ENCODE measurements around the gene ELAPOR1.
A peak's percentile ranks its signal among the peaks of the same experiment; 100 is the strongest.
"Not testable (repeated sequence)": the region's sequence is repeated elsewhere in the genome, so short reads cannot be mapped to it uniquely, and the experiment has no call there.

Gene ELAPOR1

DNA sequence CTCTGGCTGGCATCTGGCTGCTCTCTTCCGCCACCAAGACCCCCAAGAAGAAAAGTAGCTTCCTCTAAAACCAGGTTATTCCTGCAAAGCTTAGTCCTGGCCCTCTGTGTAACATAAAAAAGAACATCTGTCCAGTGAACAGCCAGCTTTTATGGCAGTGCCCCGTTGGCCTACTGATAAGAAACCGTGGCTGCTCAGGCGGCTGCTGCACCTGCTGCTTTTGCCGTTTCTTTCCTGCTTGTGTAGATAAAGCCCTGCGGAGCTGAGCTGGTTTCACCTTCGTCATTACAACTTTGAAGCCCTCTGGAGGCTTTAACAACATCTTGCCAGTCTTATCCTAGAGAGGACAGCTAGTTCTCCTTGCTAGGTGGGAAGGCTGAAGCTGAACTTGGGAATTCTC is 20.5 kb downstream of the ELAPOR1 start:
- Histone ChIP-seq H3K4me1 (no peaks in the 10 kb centered on the region), H3K4me3 (no peak overlapping the region), H3K27me3 (ENCODE audit: low read depth) (no peaks in the 10 kb centered on the region), H3K9me3 (no peaks in the 10 kb centered on the region), H3K36me3 (replicated peaks) (no peaks in the 10 kb centered on the region)
- in situ Hi-C loops (cut with MboI; ENCODE audit: low sequenced_read_pairs): no loop called here
- no peak for DNase-seq (ENCODE audit: low spot score in 2 of 2)

DNA sequence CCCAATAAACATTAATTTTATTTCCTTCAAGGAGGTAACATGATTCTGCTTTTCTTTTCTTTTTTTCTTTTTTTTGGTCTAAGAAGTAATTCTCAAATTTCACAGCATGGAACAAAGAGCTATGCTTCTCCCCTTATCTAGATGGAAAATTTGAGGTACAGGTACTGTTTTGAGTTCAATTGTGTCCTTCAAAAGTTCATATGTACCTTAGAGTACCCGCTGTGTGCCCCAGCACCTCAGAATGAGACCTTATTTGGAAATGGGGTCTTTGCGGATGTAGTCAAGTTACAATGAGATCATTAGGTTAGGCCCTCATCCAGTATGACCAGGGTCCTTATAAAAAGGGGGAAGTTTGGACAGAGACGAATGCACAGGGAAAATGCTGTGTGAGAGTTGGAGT is 22.0 kb downstream of the ELAPOR1 start:
- Histone ChIP-seq H3K36me3 (replicated peaks) (no peaks in the 10 kb centered on the region), H3K9me3 (no peaks in the 10 kb centered on the region), H3K4me1 (no peaks in the 10 kb centered on the region), H3K27me3 (ENCODE audit: low read depth) (no peaks in the 10 kb centered on the region), H3K4me3 (no peak overlapping the region)
- no peak for DNase-seq (ENCODE audit: low spot score in 2 of 2)
- in situ Hi-C loops (cut with MboI; ENCODE audit: low sequenced_read_pairs): no loop called here

DNA sequence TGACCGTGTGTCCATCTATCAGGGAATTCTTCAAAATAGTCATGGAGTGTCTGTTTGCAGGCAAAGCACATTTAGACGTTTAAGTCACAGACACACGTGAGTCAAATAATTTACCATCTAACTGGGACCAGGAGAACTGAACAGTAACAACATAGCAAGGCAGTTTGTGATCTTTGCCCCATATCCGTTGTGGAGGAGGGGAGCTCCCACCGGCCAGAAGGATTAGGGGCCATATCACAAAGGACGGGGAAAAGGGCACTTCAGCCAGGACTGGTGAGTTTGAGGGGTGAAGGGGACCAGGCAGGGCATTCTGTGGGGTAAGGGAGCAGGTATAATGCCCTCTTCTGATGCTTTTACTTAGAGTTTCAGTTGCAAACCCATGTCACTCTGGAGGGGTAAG is 22.9 kb downstream of the ELAPOR1 start:
- Histone ChIP-seq H3K27me3 (ENCODE audit: low read depth) (no peaks in the 10 kb centered on the region), H3K36me3 (replicated peaks) (no peaks in the 10 kb centered on the region), H3K4me3 (no peak overlapping the region), H3K9me3 (no peaks in the 10 kb centered on the region), H3K4me1 (no peaks in the 10 kb centered on the region)
- no peak for DNase-seq (ENCODE audit: low spot score in 2 of 2)
- in situ Hi-C loops (cut with MboI; ENCODE audit: low sequenced_read_pairs): no loop called here

DNA sequence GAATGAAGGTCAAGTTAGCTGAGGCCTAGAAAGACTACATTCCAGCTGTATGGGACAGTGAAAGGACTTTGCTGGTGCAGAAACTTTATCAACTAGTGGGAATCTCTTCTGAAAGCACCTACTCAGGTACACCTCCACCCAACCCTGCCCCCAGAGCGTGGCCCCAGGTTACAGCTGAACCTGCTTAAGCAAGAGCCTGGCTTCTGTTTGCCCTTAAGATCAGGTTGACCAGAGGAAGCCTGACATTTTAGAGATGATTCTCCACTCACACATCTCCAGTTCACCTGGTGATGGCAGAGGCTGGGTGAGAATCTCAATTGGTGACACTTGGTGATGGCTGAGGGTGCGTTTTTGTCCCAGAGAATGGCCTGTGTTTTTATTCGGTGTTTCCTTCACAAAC is 24.0 kb downstream of the ELAPOR1 start:
- Histone ChIP-seq H3K4me3 (no peak overlapping the region), H3K27me3 (ENCODE audit: low read depth) (no peaks in the 10 kb centered on the region), H3K4me1 (no peaks in the 10 kb centered on the region), H3K9me3 (no peaks in the 10 kb centered on the region), H3K36me3 (replicated peaks) (no peaks in the 10 kb centered on the region)
- in situ Hi-C loops (cut with MboI; ENCODE audit: low sequenced_read_pairs): no loop called here
- DNase-seq (ENCODE audit: low spot score in 2 of 2): no peak

DNA sequence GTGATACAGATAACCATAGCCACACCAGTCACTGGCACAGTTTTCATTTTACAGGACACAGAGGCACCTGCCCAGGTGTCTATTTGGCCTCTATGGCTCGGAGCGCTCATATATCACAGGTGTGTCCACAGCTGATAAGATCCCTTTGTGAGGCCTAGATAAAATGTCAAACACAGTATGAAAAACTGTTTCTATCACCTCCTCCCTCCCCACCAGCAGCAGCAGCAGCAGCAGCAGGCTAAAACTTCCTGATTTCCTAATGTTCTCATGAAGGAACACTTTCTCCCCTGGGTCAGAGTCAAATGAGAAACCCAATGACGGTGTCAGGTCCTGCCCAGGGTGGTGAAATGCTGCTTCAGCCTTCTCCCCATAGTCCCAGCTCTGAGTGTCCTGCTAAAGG is 24.4 kb downstream of the ELAPOR1 start:
- in situ Hi-C loops (cut with MboI; ENCODE audit: low sequenced_read_pairs): no loop called here
- Histone ChIP-seq H3K4me1 (no peaks in the 10 kb centered on the region), H3K4me3 (no peak overlapping the region), H3K9me3 (no peaks in the 10 kb centered on the region), H3K36me3 (replicated peaks) (no peaks in the 10 kb centered on the region), H3K27me3 (ENCODE audit: low read depth) (no peaks in the 10 kb centered on the region)
- no peak for DNase-seq (ENCODE audit: low spot score in 2 of 2)

DNA sequence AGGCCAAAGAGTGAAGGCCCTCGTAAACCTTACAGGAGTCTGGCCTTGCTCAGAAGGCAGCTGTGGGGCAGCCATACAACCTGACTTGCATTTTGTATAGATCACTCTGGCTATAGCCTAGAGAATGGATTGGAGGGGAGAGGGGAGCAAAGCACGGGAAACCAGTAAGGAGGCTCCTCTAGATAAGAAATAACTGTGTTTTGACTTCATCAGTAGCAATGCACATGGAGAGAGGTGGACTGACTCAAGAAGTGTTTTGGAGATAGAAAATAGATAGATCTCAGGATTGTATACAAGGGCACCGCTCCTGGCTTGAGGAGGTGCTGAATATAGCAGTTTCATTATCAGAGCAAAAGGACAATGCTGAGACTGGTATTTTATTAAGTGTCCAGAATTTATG is 26.5 kb downstream of the ELAPOR1 start:
- H3K27me3 ChIP-seq (ENCODE audit: low read depth): no peaks in the 10 kb centered on the region
- no peak overlapping the region for H3K4me3 ChIP-seq
- no peaks in the 10 kb centered on the region for H3K4me1 ChIP-seq
- in situ Hi-C loops (cut with MboI; ENCODE audit: low sequenced_read_pairs): no loop called here
- no peak for DNase-seq (ENCODE audit: low spot score in 2 of 2)
- H3K36me3 ChIP-seq (replicated peaks): no peaks in the 10 kb centered on the region
- no peaks in the 10 kb centered on the region for H3K9me3 ChIP-seq

DNA sequence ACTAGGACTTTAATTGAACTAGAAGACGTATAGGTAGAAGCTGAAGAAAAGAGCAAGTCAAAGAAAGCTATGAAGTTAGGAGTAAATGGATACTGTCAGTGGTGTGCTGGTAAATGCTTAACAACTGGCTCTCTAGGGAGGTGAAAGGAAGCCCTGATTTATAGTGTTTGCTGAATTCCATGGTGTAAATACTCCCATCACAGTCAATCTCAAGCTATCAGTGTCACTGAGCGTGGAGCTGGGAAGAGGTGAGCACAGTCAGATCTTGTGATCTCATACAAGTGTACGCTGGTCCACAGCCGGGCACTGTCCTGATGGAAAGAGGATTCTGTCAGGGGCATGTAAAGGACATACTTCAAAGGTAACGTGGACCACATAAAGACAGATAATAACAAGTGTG is 28.3 kb downstream of the ELAPOR1 start:
- H3K4me3 ChIP-seq: no peak overlapping the region
- no peaks in the 10 kb centered on the region for H3K36me3 ChIP-seq (replicated peaks)
- no peaks in the 10 kb centered on the region for H3K27me3 ChIP-seq (ENCODE audit: low read depth)
- H3K9me3 ChIP-seq: no peaks in the 10 kb centered on the region
- no peak for DNase-seq (ENCODE audit: low spot score in 2 of 2)
- in situ Hi-C loops (cut with MboI; ENCODE audit: low sequenced_read_pairs): no loop called here
- H3K4me1 ChIP-seq: no peaks in the 10 kb centered on the region

DNA sequence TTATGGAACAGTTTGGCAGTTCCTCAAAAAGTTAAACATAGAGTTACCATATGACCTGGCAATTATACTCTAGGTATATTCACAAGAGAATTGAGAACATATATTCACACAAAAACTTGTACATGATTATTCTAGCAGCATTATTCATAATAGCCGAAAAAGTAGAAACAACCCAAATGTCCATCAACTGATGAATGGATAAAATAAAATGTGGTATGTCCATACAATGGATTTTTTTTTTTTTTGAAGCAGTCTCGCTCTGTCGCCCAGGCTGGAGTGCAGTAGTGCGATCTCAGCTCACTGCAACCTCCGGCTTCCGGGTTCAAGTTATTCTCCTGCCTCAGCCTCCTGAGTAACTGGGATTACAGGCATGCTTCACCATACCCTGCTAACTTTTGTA is 28.8 kb downstream of the ELAPOR1 start:
- in situ Hi-C loops (cut with MboI; ENCODE audit: low sequenced_read_pairs); H3K4me1 ChIP-seq; H3K27me3 ChIP-seq (ENCODE audit: low read depth): not testable (repeated sequence)

DNA sequence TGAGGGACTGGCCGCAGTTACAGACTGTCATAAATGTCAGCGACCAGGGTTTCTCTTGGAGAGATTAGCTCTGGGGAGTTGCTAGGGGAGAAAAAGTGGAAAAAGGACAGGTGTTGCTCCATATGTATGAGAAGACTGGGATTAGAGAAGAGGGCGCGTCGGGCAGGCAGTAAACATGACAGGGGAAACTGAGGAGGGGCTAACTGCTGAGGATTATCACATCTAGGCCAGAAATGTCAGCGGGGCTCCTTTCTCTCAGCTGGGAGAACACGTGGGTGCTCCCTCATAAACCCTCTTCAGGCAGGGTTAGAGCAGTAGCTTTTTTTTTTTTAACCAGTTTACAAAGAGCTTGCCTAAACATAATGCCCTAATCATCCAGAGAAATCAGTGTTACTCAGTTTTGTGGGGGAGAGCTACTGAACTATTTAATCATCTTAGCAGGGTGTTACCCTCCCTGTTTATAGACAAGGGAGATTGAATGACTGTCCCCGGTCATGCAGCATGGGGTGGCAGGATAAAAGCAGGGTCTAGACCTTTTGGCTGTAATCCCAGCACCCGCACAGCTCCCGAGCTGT is 35.2 kb downstream of the ELAPOR1 start:
- Histone ChIP-seq H3K4me3 (no peak overlapping the region), H3K27me3 (ENCODE audit: low read depth) (no peaks in the 10 kb centered on the region), H3K4me1 (peaks cover 12% of the 10 kb centered on the region), H3K9me3 (no peaks in the 10 kb centered on the region), H3K36me3 (replicated peaks) (no peaks in the 10 kb centered on the region)
- peak; percentile 57 to 60 for DNase-seq (ENCODE audit: low spot score in 2 of 2)
- in situ Hi-C loops (cut with MboI; ENCODE audit: low sequenced_read_pairs): no loop called here

More for the DNA sequence above, 28.8 kb downstream of the ELAPOR1 start:
- H3K36me3 ChIP-seq (replicated peaks); H3K9me3 ChIP-seq; H3K4me3 ChIP-seq; DNase-seq (ENCODE audit: low spot score in 2 of 2): not testable (repeated sequence)

DNA sequence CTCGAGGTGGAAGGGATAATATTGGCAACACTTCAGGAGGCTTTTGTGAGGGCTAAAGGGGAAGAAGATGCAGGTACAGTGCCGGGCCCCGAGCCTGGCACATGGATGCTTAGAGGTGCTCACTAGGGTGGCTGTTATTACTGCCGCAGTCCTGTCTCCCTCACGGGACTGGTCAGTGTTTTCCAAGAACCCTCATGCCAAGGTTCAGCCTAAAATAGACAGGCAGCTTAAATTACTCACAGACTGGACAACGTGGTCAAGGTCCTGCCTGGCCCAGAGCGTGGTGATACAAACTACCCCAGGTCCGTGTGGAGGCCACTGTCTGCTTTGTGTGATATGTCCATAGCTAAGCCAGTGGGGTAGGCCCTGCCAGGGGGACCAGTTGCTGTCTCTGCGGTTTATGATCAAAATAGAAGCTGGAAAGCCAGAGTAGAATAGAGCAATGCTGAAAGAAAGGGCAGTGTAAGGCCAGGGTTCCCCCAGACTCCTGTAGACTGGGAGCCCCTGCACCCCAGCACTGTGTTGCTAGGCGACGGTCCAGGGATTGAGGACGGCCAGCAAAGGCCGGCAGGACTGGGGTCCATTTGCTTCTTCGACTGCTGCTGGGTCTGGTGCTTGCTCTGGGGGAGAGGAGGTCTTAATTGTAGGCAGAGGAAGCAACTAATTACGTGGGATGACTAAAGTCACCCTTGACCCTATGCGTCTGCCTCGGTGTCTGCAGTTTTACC is 36.1 kb downstream of the ELAPOR1 start:
- Histone ChIP-seq H3K36me3 (replicated peaks) (no peaks in the 10 kb centered on the region), H3K27me3 (ENCODE audit: low read depth) (no peaks in the 10 kb centered on the region), H3K9me3 (no peaks in the 10 kb centered on the region), H3K4me1 (peaks cover 12% of the 10 kb centered on the region), H3K4me3 (no peak overlapping the region)
- in situ Hi-C loops (cut with MboI; ENCODE audit: low sequenced_read_pairs): no loop called here
- DNase-seq (ENCODE audit: low spot score in 2 of 2): no peak

DNA sequence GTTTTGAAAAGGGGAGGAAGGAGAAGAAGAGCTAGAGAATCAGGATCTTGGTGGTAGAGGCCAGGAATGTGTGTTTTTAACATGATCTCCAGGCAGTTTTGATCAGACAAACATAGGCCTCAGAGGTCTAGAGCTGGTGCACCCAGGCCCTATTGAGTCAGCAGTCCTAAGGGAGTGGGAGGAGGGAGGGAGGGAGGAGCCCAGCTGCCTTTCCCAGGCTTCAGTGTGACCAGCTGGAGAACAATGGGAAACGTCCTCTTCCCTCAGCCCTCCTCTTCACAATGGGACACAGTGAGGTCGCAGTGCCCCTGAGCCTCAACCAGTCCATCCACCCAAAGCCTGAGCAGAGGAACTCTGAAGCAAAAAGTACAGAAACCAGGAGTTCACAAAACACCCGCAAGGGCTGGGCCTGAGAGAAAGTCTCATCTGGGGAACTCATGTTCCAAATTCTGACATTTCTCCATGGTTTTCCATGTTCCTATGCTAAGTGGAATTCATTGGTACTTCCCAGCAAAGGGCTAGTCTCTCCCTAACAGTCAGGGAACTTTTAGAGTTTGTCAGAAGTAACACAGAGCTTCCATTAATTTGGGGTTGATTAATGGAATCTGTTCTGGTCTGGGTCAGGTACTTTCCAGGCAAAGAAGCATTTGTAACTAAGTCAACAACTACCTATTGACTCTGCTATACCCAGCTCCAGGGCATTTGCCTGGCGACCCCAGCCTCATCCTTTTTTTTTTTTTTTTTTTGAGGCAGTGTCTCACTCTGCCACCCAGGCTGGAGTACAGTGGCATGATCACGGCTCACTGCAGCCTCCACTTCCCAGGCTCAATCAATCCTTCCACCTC is 37.5 kb downstream of the ELAPOR1 start:
- in situ Hi-C loops (cut with MboI; ENCODE audit: low sequenced_read_pairs): no loop called here
- no peaks in the 10 kb centered on the region for H3K36me3 ChIP-seq (replicated peaks)

DNA sequence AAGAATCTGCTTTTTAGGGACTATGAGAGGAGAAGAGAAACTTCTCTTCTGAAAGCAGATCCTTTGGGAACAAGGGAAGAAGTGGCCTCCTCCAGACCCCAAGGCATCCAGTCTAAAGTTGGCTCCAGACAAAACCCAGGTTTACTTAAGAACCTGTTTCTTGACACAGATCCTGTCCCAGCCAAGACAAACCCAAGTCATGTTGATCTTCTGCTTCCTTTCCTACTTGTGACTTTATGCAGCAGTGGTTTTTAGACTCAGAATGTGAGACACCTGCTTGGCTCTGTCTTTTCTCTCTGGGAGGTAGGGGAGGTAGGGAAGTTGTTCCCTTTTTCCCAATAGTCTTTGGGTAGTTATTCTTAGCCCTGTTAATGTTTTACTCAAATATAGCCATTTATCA is 38.3 kb downstream of the ELAPOR1 start:
- no peaks in the 10 kb centered on the region for H3K27me3 ChIP-seq (ENCODE audit: low read depth)
- H3K36me3 ChIP-seq (replicated peaks): no peaks in the 10 kb centered on the region
- H3K9me3 ChIP-seq: no peaks in the 10 kb centered on the region
- in situ Hi-C loops (cut with MboI; ENCODE audit: low sequenced_read_pairs): no loop called here
- no peak for DNase-seq (ENCODE audit: low spot score in 2 of 2)
- peaks cover 12% of the 10 kb centered on the region for H3K4me1 ChIP-seq
- H3K4me3 ChIP-seq: no peak overlapping the region

More for the DNA sequence above, 37.5 kb downstream of the ELAPOR1 start:
- Histone ChIP-seq H3K4me1 (peaks cover 12% of the 10 kb centered on the region), H3K27me3 (ENCODE audit: low read depth) (no peaks in the 10 kb centered on the region), H3K9me3 (no peaks in the 10 kb centered on the region), H3K4me3 (no peak overlapping the region)
- peak; percentile 27 to 66 for DNase-seq (ENCODE audit: low spot score in 2 of 2)

DNA sequence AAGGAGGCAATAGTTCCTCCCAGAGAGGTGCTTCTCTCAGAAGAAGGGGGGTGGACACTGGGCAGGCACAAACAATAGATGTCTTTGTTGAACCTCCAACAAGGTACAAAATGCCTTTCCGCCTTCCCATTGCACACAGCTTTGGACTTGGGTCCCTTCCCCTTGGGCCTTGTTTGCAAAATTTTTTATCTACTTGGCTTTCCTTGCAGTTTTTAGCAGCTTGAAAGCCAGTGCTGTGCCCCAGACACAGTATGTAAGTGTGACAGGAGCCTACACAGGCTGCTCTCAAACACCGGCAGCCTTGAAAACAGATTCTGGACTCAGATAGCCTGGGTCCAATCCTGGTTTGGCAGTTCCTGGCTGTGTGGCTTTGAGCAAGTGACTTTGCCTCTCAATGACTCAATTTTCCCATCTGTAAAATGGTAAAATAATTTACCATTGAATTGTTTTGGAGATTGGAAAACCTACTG is 43.0 kb downstream of the ELAPOR1 start:
- Histone ChIP-seq H3K4me3 (no peak overlapping the region), H3K27me3 (ENCODE audit: low read depth) (no peaks in the 10 kb centered on the region), H3K9me3 (no peaks in the 10 kb centered on the region), H3K4me1 (no peaks in the 10 kb centered on the region), H3K36me3 (replicated peaks) (no peaks in the 10 kb centered on the region)
- in situ Hi-C loops (cut with MboI; ENCODE audit: low sequenced_read_pairs): no loop called here
- no peak for DNase-seq (ENCODE audit: low spot score in 2 of 2)

DNA sequence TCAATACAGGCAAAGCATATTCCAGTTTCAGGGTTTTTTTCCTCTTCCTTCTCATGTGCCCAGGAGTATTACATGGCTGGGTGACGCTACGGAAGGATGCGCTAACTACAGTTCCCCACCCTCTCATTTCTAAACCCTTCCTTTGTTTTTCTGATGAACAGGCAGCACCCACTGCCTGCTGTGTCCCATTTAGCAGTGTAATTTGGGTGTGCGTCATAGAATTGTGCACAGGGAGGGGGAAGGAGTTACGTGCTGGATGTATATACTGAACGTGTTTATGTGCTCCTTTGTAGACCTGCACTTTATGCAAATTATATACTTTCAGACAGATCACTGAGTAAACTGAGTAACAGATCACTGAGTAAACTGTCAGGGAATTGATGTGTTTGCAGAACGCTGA is 44.5 kb downstream of the ELAPOR1 start:
- in situ Hi-C loops (cut with MboI; ENCODE audit: low sequenced_read_pairs): no loop called here
- no peaks in the 10 kb centered on the region for H3K4me1 ChIP-seq

More for the DNA sequence above, 44.5 kb downstream of the ELAPOR1 start:
- H3K4me3 ChIP-seq: no peak overlapping the region
- H3K27me3 ChIP-seq (ENCODE audit: low read depth): no peaks in the 10 kb centered on the region
- no peaks in the 10 kb centered on the region for H3K36me3 ChIP-seq (replicated peaks)
- no peak for DNase-seq (ENCODE audit: low spot score in 2 of 2)
- no peaks in the 10 kb centered on the region for H3K9me3 ChIP-seq

All from HAP-1 (cell line).